ENCODE measurements around the gene RARS1. TPM values are rescaled to one million over a fixed set of nuclear protein-coding genes. Genes with fewer than 3 reads are reported as not detected.
A peak's percentile ranks its signal among the peaks of the same experiment; 100 is the strongest.

RARS1 gene
- total RNA-seq (2013), result 66.9 TPM
- polyA plus RNA-seq, result 10 to 100 TPM; 16.1 to 27.0 (median 23.2) TPM
- 20.5 and 29.2 TPM in 2 replicates for polyA minus RNA-seq
- 34.8 to 68.9 (median 49.4) reads per million in 11 experiments for total RNA-seq

- intact Hi-C loops (cut with micrococcal nuclease), result loop anchor here (5.0 kb wide), 1 partner anchor 91 kb away; the partner anchor contains the start of gene PANK3 (in 2 of the 2)
These were observed at the start of gene RARS1 for GRCh38 chr5:168486136-168486879. RARS1 (plus strand) TSS chr5:168486471; CDS start chr5:168486499, 28 bp downstream.

More at GRCh38 chr5:168486136-168486879, at the start of gene RARS1:
- H3K9me3 ChIP-seq (replicated peaks in 1 of 2; ENCODE audit: control insufficient read depth in 1 of 2, insufficient read depth in 1 of 2, low read length in 2 of 2), result no peaks in the 10 kb centered on the region
- peaks cover 13% of the 10 kb centered on the region for H3K4me1 Mint-ChIP-seq
- peak within 1 kb of the TSS; percentile 63 to 90 (median 71) for H3K4me3 ChIP-seq (replicated peaks in 1 of 3; ENCODE audit: low read depth in 2 of 3, low read length in 3 of 3)
- H3K4me2 ChIP-seq (replicated peaks; ENCODE audit: extremely low read depth, low read length, poor library complexity, severe bottlenecking), result peak within 1 kb of the TSS; percentile 99
- H3K27ac Mint-ChIP-seq, result peak within 1 kb of the TSS; percentile 85 to 95 (median 93)
- peak within 1 kb of the TSS; percentile 3 to 81 for H3K27ac ChIP-seq (ENCODE audit: low read depth in 1 of 2, low read length in 2 of 2)
- peaks cover 26 to 34% of the 10 kb centered on the region in 2 donors for H3K36me3 Mint-ChIP-seq
- H3K36me3 ChIP-seq (replicated peaks in 1 of 2; ENCODE audit: control insufficient read depth in 1 of 2, insufficient read depth in 2 of 2, low read length in 2 of 2), result peaks cover 28 to 37% of the 10 kb centered on the region in 2 donors
- peaks cover 19% of the 10 kb centered on the region for H4K20me1 ChIP-seq (ENCODE audit: insufficient read depth, low read length)
- peak within 1 kb of the TSS; percentile 71 for H3K9ac ChIP-seq (ENCODE audit: insufficient read depth, low read length, poor library complexity, severe bottlenecking)
- peak; percentile 95 for TF ChIP-seq CTCF (IDR thresholded peaks at IDR 0.05)
- H2AFZ ChIP-seq (ENCODE audit: insufficient read depth, low read depth, low read length, poor library complexity, severe bottlenecking), result peak within 1 kb of the TSS; percentile 93
- under 1% methylated on average over 33 of the region's 40 CpGs for WGBS (ENCODE audit: insufficient coverage)
- peaks cover 22% of the 10 kb centered on the region for H3K79me2 ChIP-seq (ENCODE audit: insufficient read depth, low read length)
- peaks cover 0 to 2% (median 0%) of the 10 kb centered on the region in 7 donors for H3K9me3 Mint-ChIP-seq
- DNase-seq, result peak; percentile 90 to 95 (median 92)
- peaks cover 9 to 15% of the 10 kb centered on the region in 2 donors for H3K4me1 ChIP-seq (ENCODE audit: control insufficient read depth in 1 of 2, insufficient read depth in 2 of 2, low read length in 2 of 2)
- peak within 1 kb of the TSS; percentile 100 for H3K4me3 Mint-ChIP-seq
- H3K27me3 ChIP-seq (ENCODE audit: control insufficient read depth in 2 of 2, insufficient read depth in 2 of 2, low read length in 2 of 2), result no peaks in the 10 kb centered on the region
- peaks cover 2 to 9% (median 4%) of the 10 kb centered on the region in 3 donors for H3K27me3 Mint-ChIP-seq (ENCODE audit: low read depth in 3 of 3)

Data from CD14-positive monocyte (primary cell).